Right lobe of liver (tissue), 6 donors: ENCODE measurements around the gene STX1A. TPM values are rescaled to one million over a fixed set of nuclear protein-coding genes. Genes with fewer than 3 reads are reported as not detected.

Experiments
- ATAC-seq, 4 donors: fragments of 200-7000 bp; cut with Tn5 transposase; one replicate each; pipeline ENCODE4 v1.9.1; 2020; ENCODE audit warnings: mild to moderate bottlenecking in 4 of 4, moderate library complexity in 4 of 4
- DNase-seq, 3 donors: peaks; one replicate each; pipeline ENCODE4 v3.0.0-alpha.2; 2020
- H3K27ac ChIP-seq, 3 donors: fragments of 200-600 bp; one replicate each; pipeline ENCODE4 v1.8.0; 2022
- H3K27me3 ChIP-seq, 2 donors: fragments of 200-600 bp; one replicate each; pipeline ENCODE4 v1.8.0; 2022
- H3K36me3 ChIP-seq, 4 donors: fragments of 200-600 bp; sonication (generic) in 1 of 4; one replicate each; pipeline versions ENCODE4 v1.5.1 to v1.8.0; 2017 to 2022; ENCODE audit warnings: control low read depth in 1 of 4
- H3K4me1 ChIP-seq, 4 donors: fragments of 200-600 bp; sonication (generic) in 1 of 4; one replicate each; pipeline versions ENCODE4 v1.5.1 to v1.8.0; 2017 to 2022; ENCODE audit warnings: control low read depth in 1 of 4
- H3K4me3 ChIP-seq, 3 donors: fragments of 200-600 bp; one replicate each; pipeline ENCODE4 v1.8.0; 2022
- H3K9me3 ChIP-seq, 4 donors: fragments of 200-600 bp; sonication (generic) in 1 of 4; one replicate each; pipeline versions ENCODE4 v1.5.1 to v1.8.0; 2017 to 2022; ENCODE audit warnings: control low read depth in 1 of 4
- POLR2A ChIP-seq: fragments of 450-650 bp; IDR thresholded peaks from one replicate; pipeline ENCODE4 v1.6.1; 2017; ENCODE audit warnings: antibody characterized with exemption, mild to moderate bottlenecking
- WGBS: methylation state at CpG from one replicate; pipeline ENCODE4 v1.1.6; 2018; ENCODE audit warnings: low coverage, low lambda C conversion rate; ENCODE audit not compliant: insufficient coverage; ENCODE audit errors: missing lambda C conversion rate; 5-methylcytosine and 5-hydroxymethylcytosine counted together
- intact Hi-C, 2 donors: fragments of 100-400 bp; cut with DNase I; formaldehyde crosslinking; loops; one replicate each; pipeline versions ENCODE4 v1.11.2 to v1.14.1; 2022
- total RNA-seq, 6 experiments: library from RNA; depleted of rRNA in 2 of 6; stranded (reverse); fragments of >200 nt in 2 of 6; fragmentation: NEBNext Ultra II Directional in 3 of 6; extraction: Animal tissue kit (Norgen Biotek cat#: 25700) in 3 of 6; gene quantifications; one replicate each; pipeline versions ENCODE4 v1.1.0 to v1.2.4, GENCODE V29; 2016 to 2023
- TF ChIP-seq, protein P1 (sequence below), 4 donors: fragments of 200-600 bp in 3 of 4; fragments of 450-650 bp in 1 of 4; IDR thresholded peaks; one replicate each; pipeline versions ENCODE4 v1.5.1 to v1.8.0; 2016 to 2022; ENCODE audit warnings: antibody characterized with exemption in 4 of 4, mild to moderate bottlenecking in 2 of 4
- donor health status: DM: no; HTN: yes; CAD: no.
- donor health status: DM: no; HTN: no; CAD: no.
- donor health status: DM: no; HTN: no; CAD: no.
- donor health status: DM: no; HTN: yes; CAD: no.
- donor health status: DM: no; HTN: yes; CAD: no.

The STX1A gene
- total RNA-seq, 6 experiments from 2014 or later, result 1.4 to 2.8 (median 1.9) TPM

DNA sequence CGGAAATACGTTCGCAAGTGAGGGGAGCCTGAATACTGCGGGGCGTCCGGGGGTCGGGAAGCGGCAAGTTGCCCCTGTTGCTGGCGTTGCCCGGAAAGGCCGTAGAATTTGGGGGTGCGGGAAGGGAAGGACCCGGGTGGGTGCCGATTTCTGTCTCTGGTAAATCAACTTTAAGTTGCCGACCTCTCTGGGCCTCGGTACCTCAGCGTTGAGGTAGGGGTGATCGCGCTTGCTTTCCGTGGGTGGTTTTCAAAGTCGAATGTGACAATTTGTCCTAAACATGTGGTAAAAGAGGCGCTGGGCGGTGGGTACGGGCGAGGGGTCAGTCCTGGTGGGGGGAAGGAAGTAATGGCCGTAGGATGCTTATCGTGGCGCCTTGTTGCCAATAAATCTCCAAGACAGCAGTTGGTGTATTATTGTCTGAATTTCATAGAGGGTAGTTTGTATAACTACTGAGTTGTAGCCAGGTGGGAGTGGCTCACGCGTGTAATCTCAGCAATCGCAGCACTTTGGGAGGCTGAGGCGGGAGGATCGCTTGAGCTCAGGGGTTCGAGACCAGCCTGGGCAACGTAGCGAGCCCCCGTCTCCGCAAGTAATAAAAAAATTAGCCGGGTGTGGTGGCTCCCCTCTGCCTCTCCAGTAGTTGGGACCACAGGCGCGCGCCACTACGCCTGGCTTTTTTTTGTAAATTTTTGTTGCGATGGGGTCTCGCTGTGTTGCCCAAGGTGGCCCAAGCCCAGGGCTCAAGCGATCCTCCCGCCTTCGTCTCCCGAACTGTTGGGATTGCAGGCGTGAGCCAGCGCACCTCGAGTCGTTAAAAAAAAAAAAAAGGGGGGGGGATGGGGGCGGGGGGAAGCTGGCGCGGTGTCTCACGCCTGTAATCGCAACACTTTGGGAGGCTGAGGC is 35.4 kb downstream of the STX1A start:
- WGBS, result 23% methylated on average over 30 of the region's 58 CpGs
- H3K4me1 ChIP-seq, result peaks cover 0 to 28% (median 12%) of the 10 kb centered on the region in 4 donors

DNA sequence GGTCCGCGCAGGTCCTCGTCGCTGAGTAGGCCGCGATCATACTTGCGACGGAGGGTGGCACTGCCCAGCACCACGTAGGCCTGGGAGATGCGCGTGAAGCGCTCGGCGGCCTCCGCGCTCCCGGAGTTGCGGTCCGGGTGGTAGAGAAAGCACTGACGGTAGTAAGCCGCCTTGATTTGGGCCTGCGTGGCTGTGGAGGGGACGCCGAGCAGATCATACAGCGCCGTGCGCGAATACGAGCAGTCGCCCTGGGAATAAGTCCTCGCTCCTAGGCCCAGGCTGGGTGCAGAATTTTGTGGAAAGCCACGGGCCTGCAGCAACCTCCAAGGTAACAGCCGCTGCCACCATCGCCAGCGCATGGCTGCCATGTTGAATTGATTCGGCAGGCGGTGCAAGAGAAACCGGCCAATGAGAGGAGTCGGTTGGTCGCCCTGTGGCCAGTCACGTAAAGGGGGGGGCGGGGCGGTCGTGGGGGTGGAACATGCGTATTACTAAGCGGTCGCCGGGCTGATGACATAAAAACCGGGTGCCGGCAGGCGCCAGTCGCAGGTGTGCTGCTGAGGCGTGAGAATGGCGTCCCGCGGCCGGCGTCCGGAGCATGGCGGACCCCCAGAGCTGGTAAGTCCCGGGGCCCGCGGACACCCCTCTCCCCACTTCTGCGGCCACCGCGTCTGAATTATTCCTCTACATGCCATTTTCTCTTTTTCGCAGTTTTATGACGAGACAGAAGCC is 36.2 kb downstream of the STX1A start, which contains the start of the genes BUD23 and DNAJC30:
TSS of gene BUD23 (plus strand) at position 542 of the 732 bp plus-strand sequence. CDS start at position 571, 29 bp downstream.
TSS of gene DNAJC30 (minus strand) at position 398 of the 732 bp plus-strand sequence. CDS start at position 368, 30 bp downstream.
- peak; percentile 98 to 99 (median 98) for ATAC-seq
- Histone ChIP-seq H3K36me3 (peaks cover 0 to 9% (median 2%) of the 10 kb centered on the region in 4 donors), H3K27me3 (no peaks in the 10 kb centered on the region), H3K9me3 (no peaks in the 10 kb centered on the region), H3K27ac (peak within 1 kb of the TSS; percentile 31 to 73 (median 34)), H3K4me3 (peak within 1 kb of the TSS; percentile 71 to 99 (median 74)), H3K4me1 (peaks cover 0 to 29% (median 12%) of the 10 kb centered on the region in 4 donors)
- intact Hi-C loops, result no loop called here
- peak; percentile 96 to 98 (median 97) for DNase-seq
- peak; percentile 74 for TF ChIP-seq POLR2A
- TF ChIP-seq, protein P1, sequence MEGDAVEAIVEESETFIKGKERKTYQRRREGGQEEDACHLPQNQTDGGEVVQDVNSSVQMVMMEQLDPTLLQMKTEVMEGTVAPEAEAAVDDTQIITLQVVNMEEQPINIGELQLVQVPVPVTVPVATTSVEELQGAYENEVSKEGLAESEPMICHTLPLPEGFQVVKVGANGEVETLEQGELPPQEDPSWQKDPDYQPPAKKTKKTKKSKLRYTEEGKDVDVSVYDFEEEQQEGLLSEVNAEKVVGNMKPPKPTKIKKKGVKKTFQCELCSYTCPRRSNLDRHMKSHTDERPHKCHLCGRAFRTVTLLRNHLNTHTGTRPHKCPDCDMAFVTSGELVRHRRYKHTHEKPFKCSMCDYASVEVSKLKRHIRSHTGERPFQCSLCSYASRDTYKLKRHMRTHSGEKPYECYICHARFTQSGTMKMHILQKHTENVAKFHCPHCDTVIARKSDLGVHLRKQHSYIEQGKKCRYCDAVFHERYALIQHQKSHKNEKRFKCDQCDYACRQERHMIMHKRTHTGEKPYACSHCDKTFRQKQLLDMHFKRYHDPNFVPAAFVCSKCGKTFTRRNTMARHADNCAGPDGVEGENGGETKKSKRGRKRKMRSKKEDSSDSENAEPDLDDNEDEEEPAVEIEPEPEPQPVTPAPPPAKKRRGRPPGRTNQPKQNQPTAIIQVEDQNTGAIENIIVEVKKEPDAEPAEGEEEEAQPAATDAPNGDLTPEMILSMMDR (IDR thresholded peaks at IDR 0.05), result peak in 2 of 4 donors; percentile 10 to 18
- 0% methylated on average over 25 of the region's 68 CpGs for WGBS

More for the DNA sequence above, 35.4 kb downstream of the STX1A start:
- peak overlapping the region; percentile 30 to 63 (median 34) for H3K27ac ChIP-seq
- no peaks in the 10 kb centered on the region for H3K9me3 ChIP-seq
- DNase-seq, result no peak
- TF ChIP-seq, protein P1 (IDR thresholded peaks at IDR 0.05), result no peak
- TF ChIP-seq POLR2A, result no peak
- H3K4me3 ChIP-seq, result peak overlapping the region; percentile 71 to 99 (median 74)
- no peaks in the 10 kb centered on the region for H3K27me3 ChIP-seq
- peaks cover 0 to 11% (median 2%) of the 10 kb centered on the region in 4 donors for H3K36me3 ChIP-seq
- peak in 2 of 4 donors; percentile 2 to 3 for ATAC-seq
- intact Hi-C loops, result no loop called here

DNA sequence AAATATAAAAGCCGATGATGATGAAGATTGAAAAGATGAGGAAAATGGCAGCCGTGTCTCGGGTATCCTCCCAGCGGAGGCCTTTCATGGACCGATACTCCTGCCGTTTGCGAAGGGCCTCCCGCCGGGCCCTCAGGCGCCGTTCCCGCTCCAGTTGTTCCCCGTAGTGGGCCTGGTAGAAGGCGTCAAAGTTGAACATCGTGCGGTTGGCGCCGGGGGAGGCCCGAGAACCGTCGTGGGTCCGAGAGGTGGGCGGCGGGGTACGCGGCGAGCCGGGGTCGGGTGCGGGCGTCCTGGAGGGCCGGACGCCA is 36.8 kb downstream of the STX1A start:
- no peaks in the 10 kb centered on the region for H3K27me3 ChIP-seq
- H3K4me1 ChIP-seq, result peaks cover 0 to 29% (median 12%) of the 10 kb centered on the region in 4 donors
- TF ChIP-seq POLR2A, result no peak
- TF ChIP-seq, protein P1 (IDR thresholded peaks at IDR 0.05), result no peak
- intact Hi-C loops, result no loop called here
- peaks cover 0 to 6% (median 2%) of the 10 kb centered on the region in 4 donors for H3K36me3 ChIP-seq
- peak overlapping the region; percentile 71 to 99 (median 74) for H3K4me3 ChIP-seq
- peak in 1 of 4 donors; percentile 3 for ATAC-seq
- 0% methylated on average over 6 of the region's 33 CpGs for WGBS
- no peaks in the 10 kb centered on the region for H3K9me3 ChIP-seq
- peak overlapping the region; percentile 25 to 73 (median 31) for H3K27ac ChIP-seq
- no peak for DNase-seq

DNA sequence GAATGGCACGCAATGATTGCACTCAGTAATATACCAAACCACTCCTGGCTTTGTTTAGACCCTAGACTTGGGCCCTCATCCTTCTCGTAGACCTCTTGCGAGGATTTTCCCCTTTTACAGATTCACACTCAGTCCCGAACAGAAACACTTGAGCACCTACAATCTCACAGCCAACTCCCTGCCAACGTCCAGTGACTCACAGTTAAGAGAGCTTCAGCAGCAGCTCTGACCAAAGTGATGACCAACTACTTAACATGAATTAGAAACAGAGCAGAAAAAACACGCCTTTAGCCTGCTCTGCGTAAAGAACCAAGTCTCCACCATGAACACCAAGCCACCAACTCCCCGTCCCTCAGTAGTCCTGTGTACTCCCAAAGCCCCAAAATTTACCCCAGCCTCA is 38.4 kb downstream of the STX1A start:
- 76% methylated on average over 8 of the region's 8 CpGs for WGBS
- no peaks in the 10 kb centered on the region for H3K36me3 ChIP-seq
- no peaks in the 10 kb centered on the region for H3K27me3 ChIP-seq
- no peak overlapping the region for H3K4me3 ChIP-seq
- no peak for TF ChIP-seq POLR2A
- TF ChIP-seq, protein P1 (IDR thresholded peaks at IDR 0.05), result no peak
- H3K27ac ChIP-seq, result no peak overlapping the region
- DNase-seq (no peak), ATAC-seq (no peak)
- H3K9me3 ChIP-seq, result no peaks in the 10 kb centered on the region
- H3K4me1 ChIP-seq, result peaks cover 0 to 29% (median 12%) of the 10 kb centered on the region in 4 donors
- intact Hi-C loops, result no loop called here
